Neural progenitor cell (in vitro differentiated cells): ENCODE results near the gene LRP1B.

ENCODE experiments used
- CTCF ChIP-seq: fragments of 200-600 bp; sonication (generic); IDR thresholded peaks from 2 replicates; pipeline ENCODE4 v1.5.1; 2017; ENCODE audit warnings: antibody characterized with exemption, mild to moderate bottlenecking
- EZH2 ChIP-seq: fragments of 200-600 bp; sonication (generic); IDR thresholded peaks from 2 replicates; pipeline ENCODE4 v1.6.1; 2017; ENCODE audit warnings: antibody characterized with exemption, mild to moderate bottlenecking, moderate library complexity
- EZH2phosphoT487 ChIP-seq: fragments of 200-600 bp; sonication (generic); IDR thresholded peaks from 2 replicates; pipeline ENCODE4 v1.6.1; 2017; ENCODE audit warnings: antibody characterized with exemption

- TF ChIP-seq CTCF (no peak), EZH2 (no peak), EZH2phosphoT487 (no peak)
These were observed 11.8 kb upstream of the LRP1B start for GRCh38 chr2:142142595-142142994.
